ENCODE measurements around the gene OR7C1.

- no peak for TF ChIP-seq KDM5A (IDR thresholded peaks at IDR 0.05; ENCODE audit: low read length)
- no peak for TF ChIP-seq TEAD4 (IDR thresholded peaks at IDR 0.05; ENCODE audit: low read depth, low read length)
- no peak for TF ChIP-seq USF2 (IDR thresholded peaks at IDR 0.05; ENCODE audit: low read length)
- no peak for TF ChIP-seq ZNF274 (IDR thresholded peaks at IDR 0.05; ENCODE audit: borderline replicate concordance, extremely low read depth, low read length)
- TF ChIP-seq POLR2A (IDR thresholded peaks at IDR 0.05; ENCODE audit: control extremely low read depth in 1 of 2, low read depth in 2 of 2, low read length in 2 of 2), result no peak
- TF ChIP-seq TAF1 (IDR thresholded peaks at IDR 0.05; ENCODE audit: low read depth, low read length), result no peak
- no peak for TF ChIP-seq CTCF (IDR thresholded peaks at IDR 0.05; ENCODE audit: control extremely low read depth in 1 of 3, insufficient read depth in 1 of 3, low read depth in 1 of 3, low read length in 3 of 3)
- no peak for TF ChIP-seq RXRA (IDR thresholded peaks at IDR 0.05; ENCODE audit: insufficient read depth, low read depth, low read length)
- no peak for TF ChIP-seq MAFK (IDR thresholded peaks at IDR 0.05; ENCODE audit: low read depth, low read length)
- no peak for TF ChIP-seq RNF2 (IDR thresholded peaks at IDR 0.05; ENCODE audit: borderline replicate concordance, low read depth, low read length, missing control alignments, poor library complexity, severe bottlenecking)
- no peak for TF ChIP-seq RAD21 (IDR thresholded peaks at IDR 0.05 in 1 of 2, conservative IDR thresholded peaks at IDR 0.05 in 1 of 2; ENCODE audit: low read depth in 2 of 2, low read length in 2 of 2)
- no peak for TF ChIP-seq POLR2AphosphoS5 (IDR thresholded peaks at IDR 0.05; ENCODE audit: low read depth, low read length)
- no peak for TF ChIP-seq MAX (IDR thresholded peaks at IDR 0.05)
These were observed 25.5 kb downstream of the OR7C1 start for GRCh38 chr19:14809272-14810057.

All from H1 (cell line).